HFFc6 (cell line): ENCODE data around the gene FAM180A. TPM values are rescaled to one million over a fixed set of nuclear protein-coding genes. Genes with fewer than 3 reads are reported as not detected.

Experiments
- DNase-seq: peaks from one replicate; pipeline ENCODE4 v3.0.0-alpha.2; 2018
- H3K27ac Mint-ChIP-seq: 2 replicates; pipeline ENCODE4 v1.8.0; 2020; ENCODE audit warnings: mild to moderate bottlenecking, mixed read lengths
- H3K27me3 Mint-ChIP-seq: 2 replicates; pipeline ENCODE4 v1.8.0; 2021; ENCODE audit warnings: mild to moderate bottlenecking, moderate library complexity, mixed read lengths; ENCODE audit not compliant: insufficient read depth
- H3K36me3 Mint-ChIP-seq: 2 replicates; pipeline ENCODE4 v1.8.0; 2021; ENCODE audit warnings: low read depth, mixed read lengths
- H3K4me1 Mint-ChIP-seq: 2 replicates; pipeline ENCODE4 v1.8.0; 2020; ENCODE audit warnings: low read depth, mixed read lengths
- H3K4me3 Mint-ChIP-seq: 2 replicates; pipeline ENCODE4 v1.8.0; 2020; ENCODE audit warnings: mild to moderate bottlenecking, moderate library complexity, mixed read lengths
- H3K9me3 Mint-ChIP-seq: 2 replicates; pipeline ENCODE4 v1.8.0; 2020; ENCODE audit warnings: mild to moderate bottlenecking, mixed read lengths
- CTCF ChIP-seq: fragments of 200-600 bp; sonication (generic); IDR thresholded peaks from 2 replicates; pipeline ENCODE4 v1.5.0; 2021; ENCODE audit warnings: antibody characterized with exemption, mild to moderate bottlenecking
- total RNA-seq, 6 experiments: library from RNA; stranded (reverse); fragmentation: NEBNext Ultra II Directional; extraction: Animal tissue kit (Norgen Biotek cat#: 25700); gene quantifications; 2 replicates in 1 of 6; 3 replicates in 5 of 6; pipeline ENCODE4 v1.2.3, GENCODE V29; 2021

Gene FAM180A
- total RNA-seq, 6 experiments from 2014 or later, result 5.6 to 61.9 (median 53.3) TPM

DNA sequence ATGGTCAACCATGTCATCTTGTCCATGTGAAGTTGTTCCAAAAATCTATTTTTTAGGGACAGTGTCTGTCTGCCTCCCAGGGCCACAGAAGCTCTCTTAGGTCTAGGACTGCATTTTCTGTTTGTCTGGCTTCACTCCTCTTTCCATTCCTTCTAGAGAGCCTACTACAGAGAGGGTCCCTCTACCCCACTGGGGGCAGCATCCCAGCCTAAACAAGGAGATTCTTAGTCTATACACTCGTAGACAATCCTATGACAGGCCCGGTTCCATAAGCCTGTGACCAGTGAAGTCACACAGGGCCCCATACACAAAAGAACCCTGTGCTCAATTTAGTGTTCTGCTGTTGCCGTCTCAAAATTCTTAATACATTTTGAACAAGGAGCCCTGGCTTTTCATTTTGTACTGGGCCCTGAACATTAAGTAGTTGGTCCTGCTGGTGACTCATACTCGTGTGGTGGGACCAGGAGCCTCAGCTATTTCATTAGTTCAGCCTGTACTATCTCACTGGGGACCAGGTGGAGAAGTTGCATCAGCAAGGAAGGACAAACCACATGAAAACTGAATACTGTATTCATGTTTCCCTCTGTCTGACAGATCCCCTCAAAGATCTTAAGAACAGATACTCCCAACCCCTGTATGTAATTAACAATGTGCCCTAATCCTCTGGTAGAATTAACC lies 23.5 kb upstream of the FAM180A start:
- Mint-ChIP-seq H3K27ac (no peak overlapping the region; the same call in 1 of the 2 replicates), H3K36me3 (no peaks in the 10 kb centered on the region), H3K27me3 (no peaks in the 10 kb centered on the region), H3K9me3 (no peaks in the 10 kb centered on the region), H3K4me1 (peaks cover 32% of the 10 kb centered on the region), H3K4me3 (no peak overlapping the region)
- peak; percentile 46 for DNase-seq
- no peak for TF ChIP-seq CTCF

- Mint-ChIP-seq H3K9me3 (no peaks in the 10 kb centered on the region), H3K4me1 (peaks cover 32% of the 10 kb centered on the region), H3K27ac (no peak overlapping the region), H3K36me3 (no peaks in the 10 kb centered on the region), H3K27me3 (no peaks in the 10 kb centered on the region; the same call in 1 of the 2 replicates), H3K4me3 (no peak overlapping the region)
- DNase-seq, result no peak
- no peak for TF ChIP-seq CTCF
Observed at GRCh38 chr7:135771051-135771450, 22.4 kb upstream of the FAM180A start.

DNA sequence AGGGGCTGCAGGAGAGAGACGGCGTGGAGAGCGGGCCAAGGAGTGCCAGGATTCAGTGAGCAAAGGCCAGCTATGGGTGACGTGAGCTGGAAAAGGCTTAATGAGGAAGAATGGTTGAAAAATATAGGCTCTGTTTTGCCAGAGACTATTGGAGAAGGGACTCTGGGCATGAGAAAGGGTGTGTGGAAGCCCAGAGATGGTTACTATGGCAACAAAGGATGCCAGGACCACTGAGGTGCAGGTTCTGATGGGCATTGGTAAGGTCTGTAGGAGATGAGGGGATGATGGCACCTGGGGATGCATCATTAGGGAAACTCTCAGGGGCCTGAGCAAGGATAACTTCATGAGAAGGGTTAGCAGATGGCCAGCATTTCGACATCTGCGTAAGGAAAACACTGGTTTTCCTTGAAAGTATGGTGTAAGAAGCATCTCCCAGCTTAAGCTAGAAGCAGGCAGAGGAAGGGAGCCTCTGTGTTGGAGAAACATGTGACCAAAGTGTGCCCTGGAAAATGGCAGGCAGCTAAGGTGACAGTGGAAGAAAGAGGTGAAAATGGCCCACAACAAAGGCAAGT lies 21.6 kb upstream of the FAM180A start:
- Mint-ChIP-seq H3K4me3 (no peak overlapping the region), H3K27me3 (no peaks in the 10 kb centered on the region; the same call in 1 of the 2 replicates), H3K27ac (no peak overlapping the region), H3K4me1 (peaks cover 32% of the 10 kb centered on the region), H3K9me3 (no peaks in the 10 kb centered on the region), H3K36me3 (no peaks in the 10 kb centered on the region)
- no peak for DNase-seq
- TF ChIP-seq CTCF, result no peak

GRCh38 chr7:135769005-135769802 lies 20.6 kb upstream of the FAM180A start:
- Mint-ChIP-seq H3K4me1 (peaks cover 26% of the 10 kb centered on the region), H3K27ac (no peak overlapping the region), H3K36me3 (no peaks in the 10 kb centered on the region), H3K27me3 (no peaks in the 10 kb centered on the region; the same call in none of the 2 replicates), H3K9me3 (no peaks in the 10 kb centered on the region), H3K4me3 (no peak overlapping the region)
- no peak for DNase-seq
- TF ChIP-seq CTCF, result no peak

- H3K4me3 Mint-ChIP-seq, result no peak overlapping the region
- H3K9me3 Mint-ChIP-seq, result no peaks in the 10 kb centered on the region
- peaks cover 23% of the 10 kb centered on the region for H3K4me1 Mint-ChIP-seq
- no peaks in the 10 kb centered on the region; the same call in none of the 2 replicates for H3K27me3 Mint-ChIP-seq
- no peaks in the 10 kb centered on the region for H3K36me3 Mint-ChIP-seq
- H3K27ac Mint-ChIP-seq, result no peak overlapping the region
- no peak for TF ChIP-seq CTCF
- no peak for DNase-seq
Observed at GRCh38 chr7:135768467-135768866, 19.9 kb upstream of the FAM180A start.
